Prostate gland (tissue), 2 donors: ENCODE results near the gene OR52E5. TPM values are rescaled to one million over a fixed set of nuclear protein-coding genes. Genes with fewer than 3 reads are reported as not detected.

Source experiments
- DNase-seq: peaks from one replicate; pipeline ENCODE4 v3.0.0-alpha.2; 2019; ENCODE audit warnings: low spot score
- H3K27ac ChIP-seq, 2 donors: fragments of 200-600 bp; sonication (generic); 2 replicates each; pipeline ENCODE4 v1.5.1; 2017 to 2019
- H3K27me3 ChIP-seq: fragments of 200-600 bp; sonication (generic); replicated peaks from 2 replicates; pipeline ENCODE4 v1.5.1; 2019; ENCODE audit not compliant: insufficient read depth
- H3K36me3 ChIP-seq, 2 donors: fragments of 200-600 bp; sonication (generic); 1 replicate in 1 of 2; 2 replicates in 1 of 2; pipeline versions ENCODE4 v1.5.1 to v1.8.1; 2017 to 2019
- H3K4me1 ChIP-seq: fragments of 200-600 bp; sonication (generic); replicated peaks from 2 replicates; pipeline ENCODE4 v1.5.1; 2019
- H3K4me3 ChIP-seq, 2 donors: fragments of 200-600 bp; sonication (generic); 2 replicates each; pipeline ENCODE4 v1.5.1; 2017 to 2019
- H3K9me3 ChIP-seq: fragments of 200-600 bp; sonication (generic); 2 replicates; pipeline ENCODE4 v1.5.1; 2017
- POLR2A ChIP-seq: fragments of 450-650 bp; IDR thresholded peaks from one replicate; pipeline ENCODE4 v1.6.1; 2016; ENCODE audit warnings: antibody characterized with exemption, mild to moderate bottlenecking
- POLR2AphosphoS5 ChIP-seq: sonication (generic); formaldehyde crosslinking; IDR thresholded peaks from one replicate; pipeline ENCODE4 v1.6.1; 2017; ENCODE audit warnings: antibody characterized with exemption
- WGBS: methylation state at CpG from one replicate; pipeline ENCODE4 v1.1.5; 2018; 5-methylcytosine and 5-hydroxymethylcytosine counted together
- intact Hi-C: fragments of 100-400 bp; cut with DNase I; formaldehyde crosslinking; loops from one replicate; pipeline ENCODE4 v1.14.2; 2022
- total RNA-seq, 2 donors: library from RNA; depleted of rRNA; stranded (reverse); fragments of >200 nt; gene quantifications; one replicate each; pipeline ENCODE4 v1.1.0, GENCODE V29; 2016
- TF ChIP-seq, protein P1 (sequence below), 4 experiments: fragments of 200-600 bp in 2 of 4; fragments of 450-650 bp in 2 of 4; sonication (generic) in 2 of 4; IDR thresholded peaks; 1 replicate in 3 of 4; 2 replicates in 1 of 4; pipeline ENCODE4 v1.5.1; 2016 to 2019; ENCODE audit warnings: antibody characterized with exemption in 4 of 4, mild to moderate bottlenecking in 2 of 4, moderate library complexity in 2 of 4

OR52E5 gene
- total RNA-seq, 2 donors from 2014 or later: not detected

DNA sequence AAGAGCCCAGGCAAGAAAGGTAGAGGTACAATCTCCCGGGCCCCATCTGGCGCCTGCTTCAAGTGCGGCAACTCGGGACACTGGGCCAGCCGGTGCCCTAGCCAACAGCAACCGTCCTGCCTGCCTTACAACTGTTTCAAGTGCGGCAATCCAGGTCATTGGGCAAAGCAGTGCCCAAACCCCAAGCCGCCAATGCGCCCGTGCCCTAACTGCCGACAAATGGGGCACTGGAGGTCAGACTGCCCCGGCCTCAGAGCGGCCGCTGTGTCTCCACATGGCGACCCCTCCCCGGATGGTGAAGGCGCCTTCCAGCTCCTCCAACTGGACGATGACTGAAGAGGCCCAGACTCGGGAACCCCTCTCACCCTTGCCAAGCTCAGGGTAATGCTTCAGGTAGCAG lies 37.6 kb downstream of the OR52E5 start:
- no peak overlapping the region for H3K4me3 ChIP-seq
- H3K27me3 ChIP-seq: no peaks in the 10 kb centered on the region
- DNase-seq: no peak
- H3K9me3 ChIP-seq: no peaks in the 10 kb centered on the region
- no peaks in the 10 kb centered on the region for H3K36me3 ChIP-seq
- TF ChIP-seq, protein P1, sequence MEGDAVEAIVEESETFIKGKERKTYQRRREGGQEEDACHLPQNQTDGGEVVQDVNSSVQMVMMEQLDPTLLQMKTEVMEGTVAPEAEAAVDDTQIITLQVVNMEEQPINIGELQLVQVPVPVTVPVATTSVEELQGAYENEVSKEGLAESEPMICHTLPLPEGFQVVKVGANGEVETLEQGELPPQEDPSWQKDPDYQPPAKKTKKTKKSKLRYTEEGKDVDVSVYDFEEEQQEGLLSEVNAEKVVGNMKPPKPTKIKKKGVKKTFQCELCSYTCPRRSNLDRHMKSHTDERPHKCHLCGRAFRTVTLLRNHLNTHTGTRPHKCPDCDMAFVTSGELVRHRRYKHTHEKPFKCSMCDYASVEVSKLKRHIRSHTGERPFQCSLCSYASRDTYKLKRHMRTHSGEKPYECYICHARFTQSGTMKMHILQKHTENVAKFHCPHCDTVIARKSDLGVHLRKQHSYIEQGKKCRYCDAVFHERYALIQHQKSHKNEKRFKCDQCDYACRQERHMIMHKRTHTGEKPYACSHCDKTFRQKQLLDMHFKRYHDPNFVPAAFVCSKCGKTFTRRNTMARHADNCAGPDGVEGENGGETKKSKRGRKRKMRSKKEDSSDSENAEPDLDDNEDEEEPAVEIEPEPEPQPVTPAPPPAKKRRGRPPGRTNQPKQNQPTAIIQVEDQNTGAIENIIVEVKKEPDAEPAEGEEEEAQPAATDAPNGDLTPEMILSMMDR (IDR thresholded peaks at IDR 0.05): no peak
- TF ChIP-seq POLR2AphosphoS5 (no peak), POLR2A (no peak)
- H3K4me1 ChIP-seq: no peaks in the 10 kb centered on the region
- 95% methylated on average over 19 of the region's 19 CpGs for WGBS
- intact Hi-C loops: no loop called here
- no peak overlapping the region for H3K27ac ChIP-seq

DNA sequence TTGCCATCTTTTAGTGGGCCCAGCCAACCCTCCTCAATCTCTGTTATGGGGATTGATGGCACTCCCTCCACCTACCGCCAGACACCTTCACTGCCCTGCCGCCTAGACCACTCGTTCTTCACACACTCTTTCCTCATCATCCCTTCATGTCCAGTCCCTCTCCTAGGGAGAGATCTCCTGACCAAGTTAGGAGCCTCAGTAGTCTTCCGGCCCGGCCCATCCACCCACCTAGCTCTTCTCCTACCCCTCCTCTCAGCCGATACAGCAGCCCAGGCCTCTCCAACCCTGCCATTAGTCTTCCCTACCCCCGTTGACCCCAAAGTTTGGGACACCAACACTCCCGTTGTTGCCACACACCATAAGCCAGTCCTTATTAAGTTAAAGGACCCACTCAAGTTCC lies 38.1 kb downstream of the OR52E5 start:
- H3K4me1 ChIP-seq: no peaks in the 10 kb centered on the region
- TF ChIP-seq POLR2AphosphoS5: no peak
- no peak for TF ChIP-seq POLR2A
- TF ChIP-seq, protein P1 (IDR thresholded peaks at IDR 0.05): no peak
- H3K27me3 ChIP-seq: no peaks in the 10 kb centered on the region
- DNase-seq: no peak
- no peaks in the 10 kb centered on the region for H3K9me3 ChIP-seq
- no peak overlapping the region for H3K4me3 ChIP-seq
- H3K36me3 ChIP-seq: no peaks in the 10 kb centered on the region
- no peak overlapping the region for H3K27ac ChIP-seq
- intact Hi-C loops: no loop called here
- WGBS: 92% methylated on average over 8 of the region's 8 CpGs

DNA sequence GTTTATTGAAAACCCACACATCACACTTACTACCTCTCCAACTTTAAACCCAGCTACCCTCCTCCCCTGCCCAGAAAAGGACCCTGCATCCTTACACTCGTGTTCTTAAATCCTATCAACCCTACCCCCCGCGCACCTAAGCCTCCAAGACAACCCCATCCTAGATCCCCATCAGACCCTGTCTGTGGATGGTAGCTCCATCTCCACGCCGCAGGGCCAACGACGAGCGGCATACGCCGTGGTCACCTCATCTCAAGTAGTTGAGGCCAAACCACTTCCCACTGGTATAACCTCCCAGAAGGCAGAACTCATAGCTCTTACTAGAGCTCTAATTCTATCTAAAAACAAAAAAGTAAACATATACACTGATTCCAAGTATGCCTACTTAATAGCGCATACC lies 39.7 kb downstream of the OR52E5 start:
- WGBS: 96% methylated on average over 11 of the region's 11 CpGs
- no peaks in the 10 kb centered on the region for H3K4me1 ChIP-seq

DNA sequence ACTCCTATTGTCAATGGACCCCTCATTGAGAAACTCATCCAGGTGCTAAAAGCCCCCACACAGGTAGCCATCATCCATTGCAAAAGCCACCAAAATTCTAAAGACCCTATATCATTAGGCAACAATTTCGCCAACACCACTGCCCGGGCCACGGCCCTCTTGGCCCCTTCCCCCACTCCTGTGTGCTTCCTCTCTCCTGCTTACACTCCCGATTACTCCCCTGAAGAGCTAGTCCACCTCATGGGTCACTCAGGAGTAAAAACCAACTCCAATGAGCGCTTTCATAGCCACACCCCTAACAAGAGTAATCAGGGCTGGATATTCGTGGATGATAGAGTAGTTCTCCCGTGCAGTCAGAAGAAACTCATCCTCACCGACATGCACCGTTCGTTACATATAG lies 40.1 kb downstream of the OR52E5 start:
- no peaks in the 10 kb centered on the region for H3K36me3 ChIP-seq
- 94% methylated on average over 10 of the region's 10 CpGs for WGBS

More for the DNA sequence above, 39.7 kb downstream of the OR52E5 start:
- no peak overlapping the region for H3K27ac ChIP-seq
- H3K9me3 ChIP-seq: no peaks in the 10 kb centered on the region
- H3K27me3 ChIP-seq: no peaks in the 10 kb centered on the region
- no peak overlapping the region for H3K4me3 ChIP-seq
- intact Hi-C loops: no loop called here
- DNase-seq: no peak
- H3K36me3 ChIP-seq: no peaks in the 10 kb centered on the region
- TF ChIP-seq POLR2A (no peak), POLR2AphosphoS5 (no peak)
- TF ChIP-seq, protein P1 (IDR thresholded peaks at IDR 0.05): no peak

More for the DNA sequence above, 40.1 kb downstream of the OR52E5 start:
- no peak overlapping the region for H3K27ac ChIP-seq
- H3K4me1 ChIP-seq: no peaks in the 10 kb centered on the region
- no peak overlapping the region for H3K4me3 ChIP-seq
- intact Hi-C loops: no loop called here
- no peak for DNase-seq
- no peaks in the 10 kb centered on the region for H3K9me3 ChIP-seq
- TF ChIP-seq, protein P1 (IDR thresholded peaks at IDR 0.05): no peak
- TF ChIP-seq POLR2A (no peak), POLR2AphosphoS5 (no peak)
- no peaks in the 10 kb centered on the region for H3K27me3 ChIP-seq
